ENCODE measurements around the gene KLHL15. TPM values are rescaled to one million over a fixed set of nuclear protein-coding genes. Genes with fewer than 3 reads are reported as not detected.

The KLHL15 gene
- total and polyA plus RNA-seq, 2 of the 13 experiments (the other 11 are each of a cell fraction or from before 2014, with no cell fraction given), result 2.8 to 5.5 TPM

GRCh38 chrX:23952984-23953907, 73.7 kb downstream of the KLHL15 start:
- no TSS peak for BruUV-seq (replicated peaks)
- Histone ChIP-seq H3K4me2 (ENCODE audit: low read depth, low read length) (peak overlapping the region; percentile 27; the same call in 1 of the 2 replicates), H3K4me1 (ENCODE audit: insufficient read depth, low read length) (no peaks in the 10 kb centered on the region), H4K20me1 (ENCODE audit: insufficient read depth, low read length) (no peaks in the 10 kb centered on the region), H3K79me2 (ENCODE audit: insufficient read depth, low read length) (no peaks in the 10 kb centered on the region), H2AFZ (ENCODE audit: low read length) (no peak overlapping the region), H3K4me3 (replicated peaks in 1 of 3; ENCODE audit: insufficient read depth in 1 of 3, low read depth in 2 of 3, low read length in 3 of 3) (peak overlapping the region in 1 of 3 experiments; percentile 30; a peak in 1 of 6 replicates), H3K9me3 (ENCODE audit: low read length) (no peaks in the 10 kb centered on the region), H3K9ac (ENCODE audit: insufficient read depth, low read depth, low read length) (no peak overlapping the region), H3K36me3 (replicated peaks in 1 of 2; ENCODE audit: control insufficient read depth in 1 of 2, insufficient read depth in 2 of 2, low read length in 2 of 2) (no peaks in the 10 kb centered on the region), H3K27me3 (ENCODE audit: control insufficient read depth in 1 of 2, insufficient read depth in 2 of 2, low read length in 2 of 2) (no peaks in the 10 kb centered on the region), H3K27ac (ENCODE audit: extremely low read length, insufficient read depth, low read length) (no peak overlapping the region)
- TF ChIP-seq AGO1 (IDR thresholded peaks at IDR 0.05; ENCODE audit: low read depth, low read length, poor library complexity, severe bottlenecking) (no peak), KMT2B (CRISPR knock-in tag; IDR thresholded peaks at IDR 0.05) (no peak), HNRNPL (IDR thresholded peaks at IDR 0.05; ENCODE audit: low read depth, low read length) (no peak), ZNF468 (CRISPR knock-in tag; IDR thresholded peaks at IDR 0.05) (no peak), LCORL (IDR thresholded peaks at IDR 0.05) (no peak), LCORL (CRISPR knock-in tag; IDR thresholded peaks at IDR 0.05) (no peak), GABPB1 (CRISPR knock-in tag; IDR thresholded peaks at IDR 0.05) (no peak), ZNF773 (CRISPR knock-in tag; IDR thresholded peaks at IDR 0.05; ENCODE audit: borderline replicate concordance) (no peak), ZNF790 (CRISPR knock-in tag; IDR thresholded peaks at IDR 0.05; ENCODE audit: borderline replicate concordance) (no peak), MYPOP (CRISPR knock-in tag; IDR thresholded peaks at IDR 0.05) (no peak), ZNF570 (CRISPR knock-in tag; IDR thresholded peaks at IDR 0.05; ENCODE audit: borderline replicate concordance) (no peak), MIER2 (CRISPR knock-in tag; IDR thresholded peaks at IDR 0.05) (no peak), SKI (IDR thresholded peaks at IDR 0.05; ENCODE audit: partially characterized antibody) (no peak), RNF219 (CRISPR knock-in tag; IDR thresholded peaks at IDR 0.05) (no peak), ZBTB43 (CRISPR knock-in tag; conservative IDR thresholded peaks at IDR 0.05) (no peak), PATZ1 (CRISPR knock-in tag; IDR thresholded peaks at IDR 0.05) (no peak)
- ATAC-seq (no peak), DNase-seq (ENCODE audit: low spot score) (no peak), FAIRE-seq (no peak)
- POLR2A ChIA-PET, result no interaction called here
- in situ Hi-C loops (cut with HindIII; ENCODE audit: extremely low pct_ligation_motif_present, low pct_unique_long_range_greater_than_20kb), result no loop called here
- intact Hi-C loops (cut with micrococcal nuclease; ENCODE audit: unreplicated experiment), result no loop called here
- 28% methylated on average over 8 of the region's 9 CpGs for WGBS (ENCODE audit: low lambda C conversion rate)
- CTCF ChIA-PET (ENCODE audit: low intra/inter-chr PET ratio, low total read pairs), result no interaction called here

Data from HepG2 (cell line).